Retinal pigment epithelial cell (primary cell): ENCODE data around the gene RFX2.
"Not testable (repeated sequence)": the region's sequence is repeated elsewhere in the genome, so short reads cannot be mapped to it uniquely, and the experiment has no call there.

ENCODE experiments used
- DNase-seq: peaks from one replicate; pipeline ENCODE4 v3.0.0-alpha.2; 2010; ENCODE audit warnings: low read depth
- H3K4me3 ChIP-seq: 2 replicates; pipeline ENCODE4 v1.5.1; 2011; ENCODE audit warnings: mild to moderate bottlenecking, low read length, control low read depth, moderate library complexity
- TF ChIP-seq, protein P1 (sequence below): conservative IDR thresholded peaks from 2 replicates; pipeline ENCODE4 v1.5.1; 2011; ENCODE audit warnings: low read depth, low read length, control low read depth, inconsistent platforms

Gene RFX2

DNA sequence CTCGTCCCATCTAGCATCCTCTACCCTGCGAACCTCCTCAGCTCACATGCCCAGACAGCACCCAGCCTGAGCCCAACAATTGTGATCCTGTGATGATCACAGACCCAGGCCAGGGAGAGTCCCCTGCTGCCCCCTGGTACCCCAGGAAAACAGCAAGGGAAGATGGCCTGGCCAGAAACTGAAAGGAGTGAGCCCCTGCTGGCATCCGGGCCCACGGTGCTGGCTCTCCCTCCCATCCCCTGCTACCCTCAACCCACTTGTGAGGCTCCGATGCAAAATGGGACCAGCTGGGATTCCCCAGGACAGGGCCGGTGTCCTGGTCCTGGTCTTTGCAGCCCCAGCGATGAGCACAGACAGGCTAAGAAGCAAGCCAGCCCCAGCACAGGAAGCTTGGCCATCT is 146.4 kb downstream of the RFX2 start:
- DNase-seq, result no peak
- no peak overlapping the region for H3K4me3 ChIP-seq
- TF ChIP-seq, protein P1, sequence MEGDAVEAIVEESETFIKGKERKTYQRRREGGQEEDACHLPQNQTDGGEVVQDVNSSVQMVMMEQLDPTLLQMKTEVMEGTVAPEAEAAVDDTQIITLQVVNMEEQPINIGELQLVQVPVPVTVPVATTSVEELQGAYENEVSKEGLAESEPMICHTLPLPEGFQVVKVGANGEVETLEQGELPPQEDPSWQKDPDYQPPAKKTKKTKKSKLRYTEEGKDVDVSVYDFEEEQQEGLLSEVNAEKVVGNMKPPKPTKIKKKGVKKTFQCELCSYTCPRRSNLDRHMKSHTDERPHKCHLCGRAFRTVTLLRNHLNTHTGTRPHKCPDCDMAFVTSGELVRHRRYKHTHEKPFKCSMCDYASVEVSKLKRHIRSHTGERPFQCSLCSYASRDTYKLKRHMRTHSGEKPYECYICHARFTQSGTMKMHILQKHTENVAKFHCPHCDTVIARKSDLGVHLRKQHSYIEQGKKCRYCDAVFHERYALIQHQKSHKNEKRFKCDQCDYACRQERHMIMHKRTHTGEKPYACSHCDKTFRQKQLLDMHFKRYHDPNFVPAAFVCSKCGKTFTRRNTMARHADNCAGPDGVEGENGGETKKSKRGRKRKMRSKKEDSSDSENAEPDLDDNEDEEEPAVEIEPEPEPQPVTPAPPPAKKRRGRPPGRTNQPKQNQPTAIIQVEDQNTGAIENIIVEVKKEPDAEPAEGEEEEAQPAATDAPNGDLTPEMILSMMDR, result no peak

DNA sequence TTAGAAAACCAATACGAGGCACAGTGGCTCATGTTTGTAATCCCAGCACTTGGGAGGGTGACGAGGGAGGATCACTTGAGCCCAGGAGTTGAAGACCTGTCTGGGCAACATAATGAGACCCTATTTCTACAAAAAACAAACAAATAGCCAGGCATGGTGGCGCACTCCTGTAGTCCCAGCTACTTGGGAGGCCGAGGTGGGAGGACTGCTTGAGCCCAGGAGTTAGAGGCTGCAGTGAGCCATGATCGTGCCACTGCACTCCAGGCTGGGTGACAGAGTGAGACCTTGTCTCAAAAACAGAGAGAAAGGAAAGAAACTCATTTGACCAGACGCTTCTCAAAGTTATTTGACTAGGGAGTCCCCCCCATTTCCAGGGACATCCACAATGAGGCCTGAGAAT is 147.0 kb downstream of the RFX2 start:
- H3K4me3 ChIP-seq, DNase-seq: not testable (repeated sequence)

DNA sequence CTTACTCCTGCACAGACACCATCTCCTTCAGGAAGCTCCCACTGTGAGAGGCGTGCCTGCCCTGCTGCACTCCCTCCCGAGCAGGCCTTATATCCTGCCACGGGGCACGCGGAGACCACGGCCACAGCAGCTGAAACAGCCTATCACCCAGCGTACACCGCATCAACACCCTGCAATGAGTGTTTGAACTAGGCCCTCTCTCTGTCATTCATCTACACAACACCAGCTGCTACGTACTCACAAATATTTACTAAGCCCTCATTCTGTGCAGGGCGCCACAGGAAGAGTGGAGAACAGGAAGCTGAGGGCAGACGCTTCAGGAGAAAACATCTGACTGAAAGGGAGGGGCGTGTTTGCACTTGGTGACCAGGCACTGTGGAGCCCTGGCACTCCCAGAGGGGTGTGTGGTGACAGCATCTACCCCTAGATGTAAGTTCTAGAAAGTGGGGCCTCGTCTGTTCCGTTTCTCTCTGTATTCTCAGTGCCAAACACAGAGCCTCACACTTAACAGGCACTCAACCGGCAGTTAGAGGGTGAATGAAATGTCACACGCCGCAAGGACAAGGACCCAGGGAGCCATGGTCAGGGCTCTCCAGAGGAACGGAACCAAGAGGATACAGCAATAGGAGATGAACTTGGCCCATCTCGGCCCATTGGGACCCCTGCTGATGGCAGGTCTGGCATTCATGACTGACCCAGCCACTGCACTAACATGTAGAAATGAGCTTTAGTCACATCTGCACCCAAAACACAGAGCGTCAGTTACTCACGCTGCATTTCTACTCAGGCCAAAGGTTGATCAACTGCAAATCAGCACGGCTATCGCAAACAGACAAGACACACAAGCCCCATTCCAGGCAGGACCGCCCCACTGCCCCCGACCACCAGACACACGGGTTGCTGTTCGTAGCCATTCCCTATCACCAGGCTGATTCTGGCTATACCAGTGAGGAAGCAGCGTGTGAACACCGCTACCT is 148.0 kb downstream of the RFX2 start:
- TF ChIP-seq, protein P1, result no peak
- DNase-seq, result no peak
- H3K4me3 ChIP-seq, result no peak overlapping the region

DNA sequence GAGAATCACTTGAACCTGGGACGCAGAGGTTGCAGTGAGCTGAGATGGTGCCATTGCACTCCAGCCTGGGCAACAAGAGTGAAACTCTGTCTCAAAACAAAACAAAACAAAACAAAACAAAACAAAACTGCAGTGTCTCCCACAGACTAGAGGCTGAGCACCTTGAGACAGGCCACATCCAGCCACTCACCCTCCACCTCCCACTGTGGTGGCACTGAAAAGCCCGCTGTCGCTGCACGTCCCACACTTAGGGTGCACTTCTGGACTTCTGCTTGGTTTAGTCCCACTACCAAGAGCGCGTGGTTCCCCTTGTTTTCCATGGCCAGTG is 148.7 kb downstream of the RFX2 start:
- not testable (repeated sequence) for H3K4me3 ChIP-seq, DNase-seq

DNA sequence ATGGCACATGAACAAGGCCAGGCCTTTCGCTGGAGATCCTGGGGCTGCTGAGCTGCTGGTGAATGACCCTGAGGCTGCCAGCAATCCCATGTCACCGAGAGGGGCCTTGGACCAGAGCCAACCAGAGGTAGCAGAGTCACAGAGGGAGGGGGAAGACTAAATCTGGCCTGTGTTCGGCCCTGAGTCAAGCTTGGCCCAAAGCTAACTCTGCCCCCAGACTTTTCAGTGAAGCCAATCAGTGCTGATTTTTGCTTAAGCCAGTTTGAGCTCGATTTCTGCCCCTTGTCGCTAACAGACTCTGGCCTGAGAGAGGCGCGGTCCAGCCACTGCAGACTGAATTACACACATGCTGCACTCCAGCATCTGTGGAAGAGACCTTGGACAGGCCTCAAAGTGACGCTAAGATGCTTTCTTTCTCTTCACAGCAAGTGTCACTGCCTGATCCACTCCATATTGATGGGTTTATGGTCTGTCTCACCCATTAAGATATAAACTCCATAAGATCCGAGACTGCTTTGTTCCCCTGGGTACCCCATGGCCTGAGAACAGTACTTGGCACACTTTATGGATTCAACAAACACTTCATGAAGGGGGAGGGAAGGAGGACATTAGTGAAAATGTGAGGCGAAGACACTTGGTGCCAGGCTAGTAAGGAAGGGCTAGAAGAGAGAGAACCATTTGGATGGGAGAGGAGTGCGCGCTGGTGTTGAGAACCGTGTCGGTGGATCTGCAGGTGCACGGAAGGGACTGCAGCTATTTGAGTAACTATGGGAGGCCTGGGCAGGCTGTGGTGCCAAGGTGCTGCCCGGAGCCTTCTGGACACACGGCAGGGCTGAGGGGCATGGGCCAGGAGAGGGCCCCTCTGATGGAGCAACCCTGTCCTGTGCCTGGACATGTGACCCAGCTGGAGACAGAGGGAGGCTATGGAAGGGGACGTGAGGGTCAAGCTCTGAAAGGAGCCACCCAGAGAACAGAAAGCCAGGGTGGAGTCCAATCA is 150.0 kb downstream of the RFX2 start:
- TF ChIP-seq, protein P1, result peak; percentile 1
- no peak overlapping the region for H3K4me3 ChIP-seq
- DNase-seq, result no peak

DNA sequence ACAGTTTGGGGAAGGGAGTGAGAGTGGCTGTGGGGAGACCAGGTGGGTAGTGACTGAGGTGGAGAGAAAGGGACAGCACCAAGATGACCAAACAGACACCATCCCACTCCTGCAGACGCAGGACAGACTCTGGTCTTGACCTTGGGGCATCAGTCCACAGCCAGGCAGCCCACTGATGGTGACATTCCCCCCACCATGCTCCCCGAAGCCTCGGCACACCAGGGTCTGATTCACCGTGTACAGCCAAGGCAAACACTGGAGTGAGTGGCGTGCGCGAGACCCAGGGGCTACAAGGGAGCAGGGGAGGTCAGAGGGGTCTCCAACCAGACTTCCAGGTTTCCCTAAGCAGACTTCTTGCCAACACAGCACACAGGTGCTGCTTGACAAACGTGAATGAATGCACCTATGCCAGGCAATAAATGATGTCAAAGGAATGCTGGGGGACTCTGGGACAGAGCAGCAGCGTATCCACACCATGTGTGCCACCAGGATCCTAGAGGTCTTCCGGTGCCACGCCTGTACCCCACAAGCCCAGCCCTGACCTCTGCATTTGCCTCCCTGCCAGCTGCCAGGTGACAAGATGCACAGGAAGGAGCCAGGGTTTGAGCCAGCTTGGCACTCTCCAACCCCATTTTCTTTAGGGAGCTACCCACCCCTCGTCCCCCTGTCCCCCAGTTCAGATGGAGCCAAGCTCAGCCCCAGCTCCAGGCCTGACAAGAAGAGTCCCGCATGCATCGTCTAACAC is 150.9 kb downstream of the RFX2 start:
- DNase-seq, result no peak

DNA sequence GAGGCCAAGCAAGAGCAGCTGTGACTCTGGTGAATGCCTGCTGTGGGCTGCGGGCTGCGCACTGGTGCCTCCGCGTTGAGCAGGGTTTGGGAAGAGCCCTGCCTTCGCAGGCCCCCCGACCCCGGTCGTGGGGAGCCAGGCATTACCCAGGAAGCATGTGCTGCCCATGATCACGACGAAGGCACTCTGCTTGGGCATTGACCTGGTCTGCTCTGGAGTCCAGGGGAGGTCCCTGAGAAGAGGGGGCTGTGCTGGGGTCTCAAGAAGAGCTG is 151.5 kb downstream of the RFX2 start:
- TF ChIP-seq, protein P1, result no peak
- DNase-seq, result no peak
- no peak overlapping the region for H3K4me3 ChIP-seq

More for the DNA sequence above, 150.9 kb downstream of the RFX2 start:
- TF ChIP-seq, protein P1, result no peak
- no peak overlapping the region for H3K4me3 ChIP-seq
